GM21576 (cell line): ENCODE results near the gene HPCAL1.

Source experiments
- ATAC-seq: cut with Tn5 transposase; IDR thresholded peaks from one replicate; pipeline ENCODE4 v1.9.1; 2021; ENCODE audit warnings: mild to moderate bottlenecking, moderate library complexity; ENCODE audit not compliant: unreplicated experiment

The HPCAL1 gene

GRCh38 chr2:10366601-10367270, 64.0 kb downstream of the HPCAL1 start:
- ATAC-seq: no peak

GRCh38 chr2:10367472-10368439, 65.1 kb downstream of the HPCAL1 start:
- no peak for ATAC-seq

- ATAC-seq: no peak
Observed at GRCh38 chr2:10368491-10369231, 66.0 kb downstream of the HPCAL1 start.

- no peak for ATAC-seq
Observed at GRCh38 chr2:10369269-10370255, 66.9 kb downstream of the HPCAL1 start.

- no peak for ATAC-seq
Observed at GRCh38 chr2:10370390-10370789, 67.7 kb downstream of the HPCAL1 start.

GRCh38 chr2:10370895-10371294, 68.2 kb downstream of the HPCAL1 start:
- no peak for ATAC-seq

- ATAC-seq: no peak
Observed at GRCh38 chr2:10371441-10372196, 68.9 kb downstream of the HPCAL1 start.

- no peak for ATAC-seq
Observed at GRCh38 chr2:10372203-10372861, 69.6 kb downstream of the HPCAL1 start.

- no peak for ATAC-seq
Observed at GRCh38 chr2:10372862-10373240, 70.1 kb downstream of the HPCAL1 start.

GRCh38 chr2:10373931-10374330, 71.2 kb downstream of the HPCAL1 start:
- ATAC-seq: no peak

- ATAC-seq: no peak
Observed at GRCh38 chr2:10374362-10374943, 71.7 kb downstream of the HPCAL1 start.

- peak; percentile 32 for ATAC-seq
Observed at GRCh38 chr2:10375570-10376281, 73.0 kb downstream of the HPCAL1 start.

- ATAC-seq: no peak
Observed at GRCh38 chr2:10377052-10377746, 74.5 kb downstream of the HPCAL1 start.

GRCh38 chr2:10377747-10378085, 75.0 kb downstream of the HPCAL1 start:
- no peak for ATAC-seq

- peak; percentile 82 for ATAC-seq
Observed at GRCh38 chr2:10378189-10378588, 75.5 kb downstream of the HPCAL1 start.

GRCh38 chr2:10380048-10380926, 77.6 kb downstream of the HPCAL1 start:
- ATAC-seq: no peak

- ATAC-seq: no peak
Observed at GRCh38 chr2:10381997-10382353, 79.3 kb downstream of the HPCAL1 start.
